GM19324 (cell line): ENCODE results near the gene FBXL13.
"Not testable (repeated sequence)": the region's sequence is repeated elsewhere in the genome, so short reads cannot be mapped to it uniquely, and the experiment has no call there.

Experiments used
- ATAC-seq: cut with Tn5 transposase; IDR thresholded peaks from one replicate; pipeline ENCODE4 v1.9.1; 2021; ENCODE audit warnings: mild to moderate bottlenecking, moderate library complexity; ENCODE audit not compliant: unreplicated experiment, low FRiP score

The FBXL13 gene

GRCh38 chr7:102908676-102909075 lies 165.9 kb downstream of the FBXL13 start:
- ATAC-seq, result no peak

- not testable (repeated sequence) for ATAC-seq
Measured at GRCh38 chr7:102903576-102903975, 171.0 kb downstream of the FBXL13 start.

GRCh38 chr7:102902052-102902451 lies 172.5 kb downstream of the FBXL13 start:
- not testable (repeated sequence) for ATAC-seq

GRCh38 chr7:102898532-102898859 lies 176.1 kb downstream of the FBXL13 start:
- no peak for ATAC-seq

- ATAC-seq, result no peak
Measured at GRCh38 chr7:102897856-102898531, 176.6 kb downstream of the FBXL13 start.

- no peak for ATAC-seq
Measured at GRCh38 chr7:102897211-102897631, 177.4 kb downstream of the FBXL13 start.

GRCh38 chr7:102896585-102896984 lies 178.0 kb downstream of the FBXL13 start:
- ATAC-seq, result no peak

- no peak for ATAC-seq
Measured at GRCh38 chr7:102895602-102896001, 179.0 kb downstream of the FBXL13 start.

GRCh38 chr7:102892631-102893278 lies 181.8 kb downstream of the FBXL13 start:
- ATAC-seq, result no peak

GRCh38 chr7:102891693-102892261 lies 182.8 kb downstream of the FBXL13 start:
- no peak for ATAC-seq

- ATAC-seq, result no peak
Measured at GRCh38 chr7:102890971-102891692, 183.5 kb downstream of the FBXL13 start.

GRCh38 chr7:102890292-102890970 lies 184.2 kb downstream of the FBXL13 start:
- no peak for ATAC-seq

GRCh38 chr7:102889851-102890250 lies 184.7 kb downstream of the FBXL13 start:
- ATAC-seq, result no peak

- no peak for ATAC-seq
Measured at GRCh38 chr7:102888561-102889233, 185.9 kb downstream of the FBXL13 start.

GRCh38 chr7:102883098-102883860 lies 191.3 kb downstream of the FBXL13 start:
- ATAC-seq, result no peak

GRCh38 chr7:102875700-102876295 lies 198.8 kb downstream of the FBXL13 start:
- no peak for ATAC-seq

GRCh38 chr7:102874966-102875365 lies 199.6 kb downstream of the FBXL13 start:
- ATAC-seq, result no peak

GRCh38 chr7:102874166-102874829 lies 200.3 kb downstream of the FBXL13 start:
- peak; percentile 89 for ATAC-seq
